Measurements from ENCODE around the gene SFRP2. TPM values are rescaled to one million over a fixed set of nuclear protein-coding genes. Genes with fewer than 3 reads are reported as not detected.
A peak's percentile ranks its signal among the peaks of the same experiment; 100 is the strongest.

SFRP2 gene
- total RNA-seq, 1 donor from 2014 or later: 86.1 TPM

DNA sequence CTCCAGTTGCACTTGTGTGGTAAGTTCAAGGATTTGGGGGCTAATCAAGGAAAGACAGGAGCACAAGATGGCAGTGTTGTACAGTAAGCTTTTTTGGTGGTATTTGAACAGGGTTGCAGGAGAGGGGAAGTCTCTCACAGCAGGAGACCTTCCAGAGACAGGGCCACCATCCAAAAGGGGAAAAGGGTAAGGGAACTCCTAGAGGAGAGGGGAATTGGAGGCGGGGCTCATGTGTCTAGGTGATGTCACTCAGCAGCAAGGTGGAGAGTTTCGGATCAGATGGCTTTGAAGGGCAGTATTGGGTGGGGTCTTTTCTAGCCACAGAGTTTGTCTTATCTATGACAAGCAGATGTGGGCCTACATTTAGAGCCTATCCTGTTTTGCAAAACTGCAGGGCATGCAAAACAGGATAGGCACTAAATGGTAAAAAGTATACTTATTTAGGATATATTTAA is 15.6 kb downstream of the SFRP2 start:
- Histone ChIP-seq H3F3A (ENCODE audit: low read depth) (no peaks in the 10 kb centered on the region), H3K4me3 (no peak overlapping the region), H2AFZ (replicated peaks) (no peak overlapping the region), H3K36me3 (no peaks in the 10 kb centered on the region), H3K4me2 (peak overlapping the region; percentile 8), H3K9ac (no peak overlapping the region), H3K27ac (no peak overlapping the region), H3K4me1 (peaks cover 4% of the 10 kb centered on the region), H4K20me1 (ENCODE audit: low read depth) (no peaks in the 10 kb centered on the region), H3K9me3 (ENCODE audit: low read depth) (no peaks in the 10 kb centered on the region), H3K27me3 (no peaks in the 10 kb centered on the region), H3K79me2 (ENCODE audit: low read depth) (no peaks in the 10 kb centered on the region)
- TF ChIP-seq EZH2 (IDR thresholded peaks at IDR 0.05) (no peak), EZH2phosphoT487 (IDR thresholded peaks at IDR 0.05) (no peak)
- TF ChIP-seq, protein P1, sequence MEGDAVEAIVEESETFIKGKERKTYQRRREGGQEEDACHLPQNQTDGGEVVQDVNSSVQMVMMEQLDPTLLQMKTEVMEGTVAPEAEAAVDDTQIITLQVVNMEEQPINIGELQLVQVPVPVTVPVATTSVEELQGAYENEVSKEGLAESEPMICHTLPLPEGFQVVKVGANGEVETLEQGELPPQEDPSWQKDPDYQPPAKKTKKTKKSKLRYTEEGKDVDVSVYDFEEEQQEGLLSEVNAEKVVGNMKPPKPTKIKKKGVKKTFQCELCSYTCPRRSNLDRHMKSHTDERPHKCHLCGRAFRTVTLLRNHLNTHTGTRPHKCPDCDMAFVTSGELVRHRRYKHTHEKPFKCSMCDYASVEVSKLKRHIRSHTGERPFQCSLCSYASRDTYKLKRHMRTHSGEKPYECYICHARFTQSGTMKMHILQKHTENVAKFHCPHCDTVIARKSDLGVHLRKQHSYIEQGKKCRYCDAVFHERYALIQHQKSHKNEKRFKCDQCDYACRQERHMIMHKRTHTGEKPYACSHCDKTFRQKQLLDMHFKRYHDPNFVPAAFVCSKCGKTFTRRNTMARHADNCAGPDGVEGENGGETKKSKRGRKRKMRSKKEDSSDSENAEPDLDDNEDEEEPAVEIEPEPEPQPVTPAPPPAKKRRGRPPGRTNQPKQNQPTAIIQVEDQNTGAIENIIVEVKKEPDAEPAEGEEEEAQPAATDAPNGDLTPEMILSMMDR (IDR thresholded peaks at IDR 0.05): peak; percentile 45
- peak; percentile 58 for DNase-seq (ENCODE audit: low spot score)
- H3K4me3 Mint-ChIP-seq: no peak overlapping the region
- peaks cover 6% of the 10 kb centered on the region for H3K27me3 Mint-ChIP-seq (ENCODE audit: insufficient read depth, low read depth)
- H3K9me3 Mint-ChIP-seq: peaks cover 21% of the 10 kb centered on the region
- peaks cover 14% of the 10 kb centered on the region for H3K36me3 Mint-ChIP-seq
- H3K4me1 Mint-ChIP-seq: no peaks in the 10 kb centered on the region
- H3K27ac Mint-ChIP-seq: no peak overlapping the region

DNA sequence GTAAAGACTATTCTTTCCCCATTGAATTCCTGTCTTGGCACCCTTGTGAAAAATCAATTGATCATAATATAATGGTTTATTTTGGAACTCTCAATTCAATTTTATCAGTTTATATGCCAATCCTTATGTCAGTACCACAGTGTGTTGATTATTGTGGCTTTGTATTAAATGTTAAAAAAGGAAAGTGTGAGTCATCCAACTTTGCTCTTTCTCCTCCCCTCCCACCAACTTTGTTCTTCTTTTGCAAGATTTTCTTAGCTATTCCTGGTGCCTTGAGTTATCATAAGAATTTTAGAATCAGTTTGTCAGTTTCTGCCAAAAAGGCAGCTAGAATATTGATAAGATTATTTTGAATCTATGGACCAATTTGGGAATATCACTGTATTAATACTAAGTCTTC is 17.8 kb downstream of the SFRP2 start:
- Mint-ChIP-seq H3K36me3 (peaks cover 14% of the 10 kb centered on the region), H3K4me3 (no peak overlapping the region), H3K27ac (no peak overlapping the region), H3K4me1 (no peaks in the 10 kb centered on the region), H3K27me3 (ENCODE audit: insufficient read depth, low read depth) (peaks cover 6% of the 10 kb centered on the region), H3K9me3 (peaks cover 18% of the 10 kb centered on the region)
- H3F3A ChIP-seq (ENCODE audit: low read depth): peaks cover 3% of the 10 kb centered on the region
- no peaks in the 10 kb centered on the region for H4K20me1 ChIP-seq (ENCODE audit: low read depth)
- H3K36me3 ChIP-seq: peaks cover 3% of the 10 kb centered on the region
- no peaks in the 10 kb centered on the region for H3K79me2 ChIP-seq (ENCODE audit: low read depth)
- H3K9ac ChIP-seq: no peak overlapping the region
- no peaks in the 10 kb centered on the region for H3K9me3 ChIP-seq (ENCODE audit: low read depth)
- H3K4me2 ChIP-seq: no peak overlapping the region
- no peak overlapping the region for H3K27ac ChIP-seq
- TF ChIP-seq, protein P1 (IDR thresholded peaks at IDR 0.05): no peak
- TF ChIP-seq EZH2 (IDR thresholded peaks at IDR 0.05) (no peak), EZH2phosphoT487 (IDR thresholded peaks at IDR 0.05) (no peak)
- H3K27me3 ChIP-seq: no peaks in the 10 kb centered on the region
- no peak for DNase-seq (ENCODE audit: low spot score)
- H2AFZ ChIP-seq (replicated peaks): no peak overlapping the region
- H3K4me1 ChIP-seq: peaks cover 5% of the 10 kb centered on the region
- H3K4me3 ChIP-seq: no peak overlapping the region

DNA sequence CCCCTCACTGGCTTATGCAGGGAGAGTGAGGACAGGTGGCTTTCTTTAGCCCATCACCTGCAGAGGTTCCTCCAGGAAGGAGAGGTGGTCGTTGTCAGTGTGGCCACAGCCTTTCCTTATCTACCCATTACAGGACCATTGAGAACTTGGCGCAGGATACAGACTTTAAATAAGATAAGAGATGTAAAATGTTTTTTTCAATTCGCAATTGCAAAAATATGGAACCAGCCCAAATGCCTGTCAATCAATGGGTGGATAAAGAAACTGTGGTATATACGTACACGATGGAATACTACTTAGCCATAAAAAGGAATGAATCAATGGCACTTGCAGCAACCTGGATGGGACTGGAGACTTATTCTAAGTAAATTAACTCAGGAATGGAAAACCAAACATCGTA is 22.1 kb downstream of the SFRP2 start:
- H4K20me1 ChIP-seq (ENCODE audit: low read depth): no peaks in the 10 kb centered on the region
- no peaks in the 10 kb centered on the region for H3K27me3 ChIP-seq
- H3K9me3 ChIP-seq (ENCODE audit: low read depth): no peaks in the 10 kb centered on the region
- H2AFZ ChIP-seq (replicated peaks): no peak overlapping the region
- peaks cover 38% of the 10 kb centered on the region for H3F3A ChIP-seq (ENCODE audit: low read depth)
- no peak overlapping the region for H3K9ac ChIP-seq
- H3K27me3 Mint-ChIP-seq (ENCODE audit: insufficient read depth, low read depth): peaks cover 1% of the 10 kb centered on the region
- H3K4me1 ChIP-seq: peaks cover 34% of the 10 kb centered on the region
- H3K9me3 Mint-ChIP-seq: peaks cover 13% of the 10 kb centered on the region
- no peak for DNase-seq (ENCODE audit: low spot score)
- H3K4me3 ChIP-seq: no peak overlapping the region
- no peak overlapping the region for H3K27ac Mint-ChIP-seq
- H3K27ac ChIP-seq: no peak overlapping the region
- H3K4me3 Mint-ChIP-seq: no peak overlapping the region
- H3K36me3 Mint-ChIP-seq: peaks cover 22% of the 10 kb centered on the region
- TF ChIP-seq EZH2 (IDR thresholded peaks at IDR 0.05) (no peak), EZH2phosphoT487 (IDR thresholded peaks at IDR 0.05) (no peak)
- H3K4me2 ChIP-seq: no peak overlapping the region
- peaks cover 35% of the 10 kb centered on the region for H3K4me1 Mint-ChIP-seq
- H3K36me3 ChIP-seq: peaks cover 3% of the 10 kb centered on the region
- peaks cover 7% of the 10 kb centered on the region for H3K79me2 ChIP-seq (ENCODE audit: low read depth)

DNA sequence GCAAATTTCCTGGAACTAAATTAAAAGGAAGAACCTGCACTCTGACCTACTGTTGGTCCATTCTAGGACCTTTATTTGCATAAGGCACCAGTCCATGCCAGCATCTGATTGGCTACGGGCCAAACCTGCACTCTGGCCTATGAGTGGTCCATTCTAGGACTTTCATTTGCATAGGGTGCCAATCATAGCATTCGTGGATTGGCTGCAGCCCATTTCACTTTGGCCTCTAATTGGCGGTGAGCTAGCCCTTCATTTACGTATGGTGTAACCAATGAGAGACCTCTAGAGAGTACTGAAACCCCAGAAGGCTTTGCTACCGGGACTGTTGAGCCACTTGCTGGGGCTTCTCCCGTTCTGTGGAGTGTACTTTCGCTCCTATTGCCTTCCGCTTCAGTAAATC is 23.0 kb downstream of the SFRP2 start:
- H3K9ac ChIP-seq: no peak overlapping the region
- peaks cover 21% of the 10 kb centered on the region for H3K36me3 Mint-ChIP-seq
- H3K27me3 ChIP-seq: no peaks in the 10 kb centered on the region
- H3K4me3 Mint-ChIP-seq: no peak overlapping the region
- peaks cover 3% of the 10 kb centered on the region for H3K27me3 Mint-ChIP-seq (ENCODE audit: insufficient read depth, low read depth)
- peaks cover 3% of the 10 kb centered on the region for H3K36me3 ChIP-seq
- no peak overlapping the region for H3K27ac Mint-ChIP-seq
- H3F3A ChIP-seq (ENCODE audit: low read depth): peaks cover 38% of the 10 kb centered on the region
- H3K4me2 ChIP-seq: peak overlapping the region; percentile 67
- H3K79me2 ChIP-seq (ENCODE audit: low read depth): peaks cover 7% of the 10 kb centered on the region
- no peaks in the 10 kb centered on the region for H3K9me3 ChIP-seq (ENCODE audit: low read depth)
- H3K4me1 Mint-ChIP-seq: peaks cover 41% of the 10 kb centered on the region
- H3K27ac ChIP-seq: peak overlapping the region; percentile 81
- peaks cover 7% of the 10 kb centered on the region for H3K9me3 Mint-ChIP-seq
- no peak overlapping the region for H2AFZ ChIP-seq (replicated peaks)
- no peak for DNase-seq (ENCODE audit: low spot score)
- no peak overlapping the region for H3K4me3 ChIP-seq
- no peaks in the 10 kb centered on the region for H4K20me1 ChIP-seq (ENCODE audit: low read depth)
- TF ChIP-seq EZH2 (IDR thresholded peaks at IDR 0.05): no peak
- TF ChIP-seq, protein P1 (IDR thresholded peaks at IDR 0.05): no peak
- TF ChIP-seq EZH2phosphoT487 (IDR thresholded peaks at IDR 0.05): no peak
- peaks cover 35% of the 10 kb centered on the region for H3K4me1 ChIP-seq
